ENCODE measurements around the gene PRPH.

Gene PRPH

GRCh38 chr12:49276304-49277290 lies 18.4 kb upstream of the PRPH start:
- in situ Hi-C loops (cut with MboI; ENCODE audit: low sequenced_read_pairs), result no loop called here

GRCh38 chr12:49277466-49277865 lies 17.5 kb upstream of the PRPH start:
- in situ Hi-C loops (cut with MboI; ENCODE audit: low sequenced_read_pairs), result no loop called here

GRCh38 chr12:49279706-49280159 lies 15.2 kb upstream of the PRPH start:
- in situ Hi-C loops (cut with MboI; ENCODE audit: low sequenced_read_pairs), result loop anchor here (10.0 kb wide), 1 partner anchor 245 kb away; no protein-coding TSS in a partner anchor

- in situ Hi-C loops (cut with MboI; ENCODE audit: low sequenced_read_pairs), result loop anchor here (10.0 kb wide), 1 partner anchor 244 kb away; no protein-coding TSS in a partner anchor
Measured at GRCh38 chr12:49280545-49280944, 14.4 kb upstream of the PRPH start.

- in situ Hi-C loops (cut with MboI; ENCODE audit: low sequenced_read_pairs), result loop anchor here (10.0 kb wide), 1 partner anchor 242 kb away; no protein-coding TSS in a partner anchor
Measured at GRCh38 chr12:49282302-49282701, 12.6 kb upstream of the PRPH start.

- in situ Hi-C loops (cut with MboI; ENCODE audit: low sequenced_read_pairs), result loop anchor here (10.0 kb wide), 1 partner anchor 242 kb away; no protein-coding TSS in a partner anchor
Measured at GRCh38 chr12:49282740-49283375, 12.1 kb upstream of the PRPH start.

GRCh38 chr12:49283541-49284429 lies 11.2 kb upstream of the PRPH start:
- in situ Hi-C loops (cut with MboI; ENCODE audit: low sequenced_read_pairs), result loop anchor here (10.0 kb wide), 1 partner anchor 241 kb away; no protein-coding TSS in a partner anchor

- in situ Hi-C loops (cut with MboI; ENCODE audit: low sequenced_read_pairs), result loop anchor here (5.0 to 10.0 kb wide), 2 partner anchors 53 to 240 kb away; partner anchors contain the start of gene C1QL4
Measured at GRCh38 chr12:49284672-49285071, 10.3 kb upstream of the PRPH start.

- in situ Hi-C loops (cut with MboI; ENCODE audit: low sequenced_read_pairs), result loop anchor here (5.0 to 10.0 kb wide), 2 partner anchors 49 to 237 kb away; partner anchors contain the start of gene C1QL4
Measured at GRCh38 chr12:49287876-49288275, 7.1 kb upstream of the PRPH start.

- in situ Hi-C loops (cut with MboI; ENCODE audit: low sequenced_read_pairs), result loop anchor here (5.0 to 10.0 kb wide), 2 partner anchors 49 to 236 kb away; partner anchors contain the start of gene C1QL4
Measured at GRCh38 chr12:49288412-49288853, 6.5 kb upstream of the PRPH start.

- in situ Hi-C loops (cut with MboI; ENCODE audit: low sequenced_read_pairs), result loop anchor here (5.0 to 10.0 kb wide), 2 partner anchors 48 to 236 kb away; partner anchors contain the start of gene C1QL4
Measured at GRCh38 chr12:49288922-49289555, 5.9 kb upstream of the PRPH start.

- in situ Hi-C loops (cut with MboI; ENCODE audit: low sequenced_read_pairs), result no loop called here
Measured at GRCh38 chr12:49292729-49293055, 2.3 kb upstream of the PRPH start.

GRCh38 chr12:49293056-49293956 lies 1.6 kb upstream of the PRPH start:
- in situ Hi-C loops (cut with MboI; ENCODE audit: low sequenced_read_pairs), result no loop called here

- in situ Hi-C loops (cut with MboI; ENCODE audit: low sequenced_read_pairs), result no loop called here
Measured at GRCh38 chr12:49294086-49294803, 702 bp upstream of the PRPH start.

GRCh38 chr12:49294804-49295081 lies 204 bp upstream of the PRPH start:
- in situ Hi-C loops (cut with MboI; ENCODE audit: low sequenced_read_pairs), result no loop called here

GRCh38 chr12:49296034-49296835 lies 1.3 kb downstream of the PRPH start:
- in situ Hi-C loops (cut with MboI; ENCODE audit: low sequenced_read_pairs), result no loop called here

- in situ Hi-C loops (cut with MboI; ENCODE audit: low sequenced_read_pairs), result no loop called here
Measured at GRCh38 chr12:49296836-49297694, 2.1 kb downstream of the PRPH start.
